Choroid plexus epithelial cell (primary cell): ENCODE data around the gene TRIM36.
A peak's percentile ranks its signal among the peaks of the same experiment; 100 is the strongest.

Experiments
- DNase-seq: peaks from one replicate; pipeline ENCODE4 v3.0.0-alpha.2; 2010; ENCODE audit warnings: low read depth
- H3K4me3 ChIP-seq: 2 replicates; pipeline ENCODE4 v1.5.1; 2011; ENCODE audit warnings: low read depth, mild to moderate bottlenecking, control low read depth, low read length, moderate library complexity
- TF ChIP-seq, protein P1 (sequence below): conservative IDR thresholded peaks from 2 replicates; pipeline ENCODE4 v1.5.1; 2011; ENCODE audit warnings: low read depth, mild to moderate bottlenecking, control low read depth, inconsistent platforms, low read length, moderate library complexity

TRIM36 gene

DNA sequence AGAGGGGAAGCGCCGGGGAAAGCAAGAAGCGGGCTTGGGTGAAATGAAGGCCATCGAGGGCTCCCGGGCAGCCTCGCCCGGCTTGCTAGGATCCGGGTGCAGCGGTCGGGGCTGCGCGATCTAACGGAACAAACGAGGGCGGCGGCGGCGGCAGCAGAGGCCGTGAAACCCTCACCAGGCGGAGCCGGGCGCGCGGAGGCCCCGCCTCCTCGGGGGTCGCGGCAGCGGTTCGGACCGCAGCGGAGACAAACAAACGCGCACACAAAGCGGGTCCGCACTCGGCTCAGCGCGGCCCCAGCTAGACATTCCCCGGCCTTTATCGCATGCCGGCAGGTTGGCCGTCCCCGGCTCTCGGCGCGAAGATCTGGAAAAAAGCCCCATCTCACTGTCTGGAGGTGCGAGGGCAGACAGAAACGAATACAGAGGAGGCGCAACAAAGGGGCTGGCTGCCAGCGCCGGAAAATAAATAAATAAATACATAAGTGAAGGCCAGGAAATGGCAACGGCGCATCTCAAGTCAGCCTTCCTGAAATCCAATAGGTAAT is 10.5 kb upstream of the TRIM36 start:
- peak overlapping the region; percentile 51 for H3K4me3 ChIP-seq
- TF ChIP-seq, protein P1, sequence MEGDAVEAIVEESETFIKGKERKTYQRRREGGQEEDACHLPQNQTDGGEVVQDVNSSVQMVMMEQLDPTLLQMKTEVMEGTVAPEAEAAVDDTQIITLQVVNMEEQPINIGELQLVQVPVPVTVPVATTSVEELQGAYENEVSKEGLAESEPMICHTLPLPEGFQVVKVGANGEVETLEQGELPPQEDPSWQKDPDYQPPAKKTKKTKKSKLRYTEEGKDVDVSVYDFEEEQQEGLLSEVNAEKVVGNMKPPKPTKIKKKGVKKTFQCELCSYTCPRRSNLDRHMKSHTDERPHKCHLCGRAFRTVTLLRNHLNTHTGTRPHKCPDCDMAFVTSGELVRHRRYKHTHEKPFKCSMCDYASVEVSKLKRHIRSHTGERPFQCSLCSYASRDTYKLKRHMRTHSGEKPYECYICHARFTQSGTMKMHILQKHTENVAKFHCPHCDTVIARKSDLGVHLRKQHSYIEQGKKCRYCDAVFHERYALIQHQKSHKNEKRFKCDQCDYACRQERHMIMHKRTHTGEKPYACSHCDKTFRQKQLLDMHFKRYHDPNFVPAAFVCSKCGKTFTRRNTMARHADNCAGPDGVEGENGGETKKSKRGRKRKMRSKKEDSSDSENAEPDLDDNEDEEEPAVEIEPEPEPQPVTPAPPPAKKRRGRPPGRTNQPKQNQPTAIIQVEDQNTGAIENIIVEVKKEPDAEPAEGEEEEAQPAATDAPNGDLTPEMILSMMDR = no peak
- peak; percentile 17 for DNase-seq

DNA sequence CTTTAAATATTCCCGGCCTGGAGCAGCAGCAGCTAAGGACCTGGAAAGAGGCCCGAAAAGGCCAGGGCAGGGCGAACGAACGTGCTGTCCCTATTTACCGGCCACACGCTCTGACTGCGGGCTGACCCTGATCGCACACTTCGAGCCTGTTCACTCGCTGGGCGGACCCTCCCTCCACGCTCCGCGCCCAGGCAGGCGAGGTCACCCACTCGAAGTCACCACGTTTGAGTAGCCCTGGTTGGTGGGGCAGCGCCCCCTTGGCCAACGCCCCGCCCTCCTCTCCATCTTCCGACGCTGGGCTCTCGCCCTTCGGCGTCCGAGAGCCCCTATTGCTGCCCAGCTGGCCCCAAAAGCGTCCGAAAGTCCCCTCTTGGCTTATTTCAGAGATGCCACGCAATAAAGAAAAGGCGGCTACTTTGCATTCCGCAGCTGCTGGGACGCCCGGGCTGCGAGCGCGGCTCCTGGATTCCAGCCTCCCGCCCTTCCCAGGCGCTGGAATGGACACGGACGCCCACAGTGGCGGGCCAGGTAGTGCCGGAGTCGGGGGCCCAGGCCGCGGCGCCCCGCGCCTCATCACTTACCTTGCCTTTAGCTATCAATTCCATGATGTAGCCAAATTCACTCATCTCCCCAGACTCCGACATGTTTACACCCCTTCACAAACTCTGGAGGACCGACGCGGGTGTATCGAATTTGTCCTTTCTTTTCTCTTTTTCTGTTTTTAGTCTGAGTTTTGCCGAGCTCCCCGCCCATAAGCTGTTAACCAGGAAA is 9.9 kb upstream of the TRIM36 start:
- peak overlapping the region; percentile 51 for H3K4me3 ChIP-seq
- TF ChIP-seq, protein P1 = no peak
- DNase-seq = peak; percentile 6

DNA sequence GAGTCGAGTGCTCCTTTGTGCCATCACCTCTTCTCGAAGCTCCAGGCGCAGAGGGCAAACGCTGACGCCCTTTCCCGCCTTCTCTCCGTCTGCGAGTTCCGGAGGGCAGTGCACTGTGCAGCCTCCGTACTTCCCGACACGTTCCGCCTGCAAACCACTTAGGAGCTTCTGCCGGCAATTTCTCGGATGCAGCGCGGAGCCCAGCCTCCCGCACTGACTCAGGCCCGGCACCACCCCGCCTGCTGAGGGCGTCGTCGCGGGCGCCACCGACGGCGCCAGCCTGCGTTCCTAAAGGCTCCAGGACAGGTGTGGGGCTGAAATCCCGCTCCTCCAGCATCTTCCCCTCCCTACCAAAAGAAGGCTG is 9.3 kb upstream of the TRIM36 start:
- no peak for DNase-seq
- TF ChIP-seq, protein P1 = no peak
- no peak overlapping the region for H3K4me3 ChIP-seq

DNA sequence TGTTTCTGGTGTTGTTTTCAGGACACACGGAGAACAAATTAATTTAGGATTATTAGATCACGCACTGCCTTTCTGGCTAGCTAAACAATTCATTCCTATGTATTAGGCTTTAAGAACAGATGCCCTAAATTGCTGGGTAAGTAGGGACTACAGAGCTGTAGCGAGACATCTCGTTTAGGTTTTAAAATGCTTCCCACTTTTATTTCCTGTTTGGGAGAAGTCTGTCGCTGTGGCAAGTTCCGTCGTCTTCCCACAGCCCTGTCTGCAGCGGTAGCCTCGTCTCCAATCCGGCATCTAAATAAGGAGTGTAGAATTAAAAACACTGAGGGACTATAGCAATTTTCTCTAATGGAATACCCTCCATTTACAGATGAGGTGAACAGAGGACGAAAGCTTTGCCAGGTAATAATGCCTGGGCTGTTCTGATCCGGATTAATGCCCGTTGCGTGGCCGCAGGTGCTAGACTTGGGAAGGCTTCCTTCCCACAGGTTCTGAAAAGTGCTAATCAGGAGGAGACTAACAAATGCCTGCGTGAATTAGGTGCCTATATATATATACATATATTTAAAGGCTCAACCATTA is 1.3 kb upstream of the TRIM36 start:
- DNase-seq = peak; percentile 5
- H3K4me3 ChIP-seq = peak overlapping the region; percentile 81
- TF ChIP-seq, protein P1 = no peak

DNA sequence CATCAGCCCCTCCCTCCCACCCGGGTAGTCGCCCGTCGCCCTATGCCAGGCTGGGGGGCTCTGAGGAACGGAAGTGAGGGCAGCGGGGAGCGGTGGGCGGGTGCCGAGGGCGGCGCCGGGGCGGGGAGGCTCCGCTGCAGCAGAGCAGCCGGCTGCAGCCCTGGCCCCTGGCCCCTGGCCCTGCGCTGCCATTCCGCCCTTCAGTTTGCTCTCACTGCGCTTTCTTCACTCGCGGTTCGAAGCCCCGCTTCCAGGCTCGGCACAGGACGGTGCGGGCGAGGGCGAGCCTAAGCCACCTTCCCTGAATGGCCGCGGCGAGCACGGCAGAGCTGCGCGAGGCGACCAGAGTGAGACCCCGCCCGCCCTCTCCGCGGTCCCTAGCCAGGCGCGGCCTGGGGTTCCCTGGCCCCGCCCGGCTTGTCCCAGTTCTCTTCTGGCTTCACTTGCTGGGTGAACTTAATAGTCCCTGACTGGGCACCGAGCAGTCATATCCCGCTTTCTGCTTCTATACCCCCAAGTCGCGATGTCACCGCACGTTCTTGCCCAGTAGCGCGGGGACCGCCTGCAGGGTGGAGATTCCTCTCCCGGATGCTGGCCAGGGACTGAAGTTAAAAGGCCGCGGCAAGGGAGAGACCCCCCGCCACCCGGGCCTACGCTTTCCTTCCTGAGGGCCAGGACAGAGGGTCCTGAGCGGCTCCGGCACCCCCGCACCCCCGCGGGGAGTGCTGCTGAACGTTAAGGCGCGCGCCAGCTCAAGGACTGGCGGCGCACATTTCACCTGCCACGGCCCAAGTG is 623 bp upstream of the TRIM36 start:
- TF ChIP-seq, protein P1 = no peak
- DNase-seq = peak; percentile 29
- H3K4me3 ChIP-seq = peak overlapping the region; percentile 81

DNA sequence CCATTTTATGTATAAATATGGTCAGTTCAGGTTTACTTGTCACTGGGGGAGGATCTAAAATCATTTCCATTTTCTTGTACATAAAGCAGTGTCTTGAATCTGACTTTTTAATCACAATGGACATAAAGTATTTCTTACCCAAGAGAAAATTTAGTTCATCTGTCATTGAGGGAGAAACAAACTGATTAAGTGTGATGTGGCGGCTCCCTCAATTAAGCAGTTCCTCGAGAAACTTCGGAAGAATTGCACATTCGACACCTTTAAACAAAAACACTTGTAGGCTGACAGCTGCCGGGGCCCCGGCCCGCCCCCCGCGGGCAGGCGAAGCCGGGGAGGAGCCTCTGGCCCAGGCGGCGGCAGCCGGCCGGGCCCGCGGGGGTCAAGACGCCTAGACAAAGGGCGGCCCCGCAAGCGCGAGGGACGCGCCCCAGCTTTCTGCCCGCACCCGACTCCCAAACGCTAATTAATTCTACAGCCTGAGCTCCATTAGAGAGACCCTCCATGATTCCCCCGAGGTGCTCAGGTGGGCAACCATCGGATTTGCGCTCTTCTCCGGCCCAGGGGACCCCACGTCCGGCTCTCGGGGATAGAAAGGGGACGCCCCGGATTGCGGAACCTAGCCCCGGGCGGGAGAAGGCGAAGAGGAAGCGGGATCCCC is 750 bp downstream of the TRIM36 start:
- H3K4me3 ChIP-seq = peak overlapping the region; percentile 81
- TF ChIP-seq, protein P1 = no peak
- peak; percentile 4 for DNase-seq
